Activated effector memory CD4-positive, alpha-beta T cell treated with anti-CD3 and anti-CD28 coated beads, Interleukin-2, amount 50 U/mL, for 16 hours (primary cell): Measurements from ENCODE around the gene CRTC2.

Experiments used
- DNase-seq: peaks from one replicate; pipeline ENCODE4 v3.0.0-alpha.2; 2020

CRTC2 gene

GRCh38 chr1:153970346-153970745 is 11.9 kb upstream of the CRTC2 start:
- no peak for DNase-seq

- no peak for DNase-seq
Measured at GRCh38 chr1:153968972-153969371, 10.6 kb upstream of the CRTC2 start.

- no peak for DNase-seq
Measured at GRCh38 chr1:153968408-153968807, 10.0 kb upstream of the CRTC2 start.

GRCh38 chr1:153968000-153968363 is 9.6 kb upstream of the CRTC2 start:
- no peak for DNase-seq

GRCh38 chr1:153967107-153967999 is 8.9 kb upstream of the CRTC2 start, which contains the start of gene CREB3L4:
TSS of gene CREB3L4 (plus strand) at chr1:153967902. CDS start at chr1:153968526, 624 bp downstream.
- DNase-seq: peak; percentile 92

GRCh38 chr1:153963850-153964331 is 5.5 kb upstream of the CRTC2 start:
- no peak for DNase-seq

GRCh38 chr1:153963030-153963849 is 4.8 kb upstream of the CRTC2 start, which contains the start of gene SLC39A1:
TSS of gene SLC39A1 (minus strand) at chr1:153963537. CDS start at chr1:153962715, 822 bp downstream.
- peak; percentile 97 for DNase-seq

GRCh38 chr1:153962088-153963029 is 3.9 kb upstream of the CRTC2 start:
- DNase-seq: no peak

- no peak for DNase-seq
Measured at GRCh38 chr1:153961421-153961820, 3.0 kb upstream of the CRTC2 start.

GRCh38 chr1:153960206-153960605 is 1.8 kb upstream of the CRTC2 start:
- no peak for DNase-seq

GRCh38 chr1:153959454-153959853 is 1.0 kb upstream of the CRTC2 start:
- no peak for DNase-seq

GRCh38 chr1:153958961-153959260 is 499 bp upstream of the CRTC2 start:
- DNase-seq: no peak

GRCh38 chr1:153957744-153958110 is 685 bp downstream of the CRTC2 start:
- peak; percentile 81 for DNase-seq

- DNase-seq: no peak
Measured at GRCh38 chr1:153956997-153957715, 1.3 kb downstream of the CRTC2 start.

GRCh38 chr1:153954826-153955225 is 3.6 kb downstream of the CRTC2 start:
- DNase-seq: no peak

GRCh38 chr1:153953859-153954365 is 4.5 kb downstream of the CRTC2 start:
- no peak for DNase-seq

GRCh38 chr1:153951801-153952200 is 6.6 kb downstream of the CRTC2 start:
- no peak for DNase-seq

GRCh38 chr1:153951183-153951582 is 7.2 kb downstream of the CRTC2 start:
- no peak for DNase-seq

- DNase-seq: peak; percentile 92
Measured at GRCh38 chr1:153946622-153947241, 11.7 kb downstream of the CRTC2 start, which contains the start of gene DENND4B. TSS of gene DENND4B (minus strand) at chr1:153946718. CDS start at chr1:153944374, 2,344 bp downstream.

GRCh38 chr1:153945795-153946621 is 12.4 kb downstream of the CRTC2 start:
- DNase-seq: peak; percentile 91
